LNCAP (cell line): ENCODE measurements around the gene PCDHGB3.

Experiments used
- CTCF ChIP-seq: fragments of 450-650 bp; IDR thresholded peaks from 2 replicates; pipeline ENCODE4 v1.5.1; 2017; ENCODE audit warnings: mild to moderate bottlenecking

PCDHGB3 gene

DNA sequence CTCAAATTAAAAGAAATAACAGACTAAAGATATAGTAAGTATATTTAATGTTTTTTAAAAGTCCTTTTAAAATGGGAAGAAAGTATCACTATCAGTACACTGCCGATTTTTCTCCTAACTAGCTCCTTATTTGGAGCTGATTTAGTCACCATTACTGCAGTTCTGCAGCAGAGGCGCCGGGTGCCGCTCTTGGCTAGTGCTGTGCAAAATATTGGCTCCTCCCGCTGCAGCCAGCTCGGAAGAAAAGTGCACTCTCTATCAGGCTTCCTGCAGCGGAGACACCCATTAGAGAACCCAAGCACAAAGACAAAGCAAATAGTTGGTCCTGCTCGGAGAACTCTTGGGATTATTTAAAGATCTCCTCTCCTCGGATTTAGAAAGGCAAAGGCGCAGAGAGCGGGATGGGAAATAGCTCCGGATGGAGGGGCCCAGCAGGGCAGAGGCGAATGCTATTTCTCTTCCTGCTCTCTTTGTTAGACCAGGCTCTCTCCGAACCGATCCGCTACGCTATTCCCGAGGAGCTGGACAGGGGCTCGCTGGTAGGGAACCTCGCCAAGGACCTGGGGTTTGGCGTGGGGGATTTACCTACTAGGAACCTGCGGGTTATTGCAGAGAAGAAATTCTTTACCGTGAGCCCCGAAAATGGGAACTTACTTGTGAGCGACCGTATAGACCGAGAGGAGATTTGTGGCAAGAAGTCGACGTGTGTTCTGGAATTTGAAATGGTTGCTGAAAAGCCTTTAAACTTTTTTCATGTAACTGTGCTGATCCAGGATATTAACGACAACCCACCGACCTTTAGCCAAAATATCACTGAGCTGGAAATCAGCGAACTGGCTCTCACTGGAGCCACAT, at the start of gene PCDHGB3:
Gene PCDHGB3 (plus strand): TSS at position 249 of the 855 bp plus-strand sequence. CDS start 153 bp downstream, at position 402.
- no peak for TF ChIP-seq CTCF

GRCh38 chr5:141322261-141322660, 47.8 kb upstream of the PCDHGB3 start:
- no peak for TF ChIP-seq CTCF

- TF ChIP-seq CTCF, result peak; percentile 71
These were observed 43.8 kb upstream of the PCDHGB3 start for GRCh38 chr5:141326088-141326854.

- no peak for TF ChIP-seq CTCF
These were observed 41.8 kb upstream of the PCDHGB3 start for GRCh38 chr5:141328231-141328630.

DNA sequence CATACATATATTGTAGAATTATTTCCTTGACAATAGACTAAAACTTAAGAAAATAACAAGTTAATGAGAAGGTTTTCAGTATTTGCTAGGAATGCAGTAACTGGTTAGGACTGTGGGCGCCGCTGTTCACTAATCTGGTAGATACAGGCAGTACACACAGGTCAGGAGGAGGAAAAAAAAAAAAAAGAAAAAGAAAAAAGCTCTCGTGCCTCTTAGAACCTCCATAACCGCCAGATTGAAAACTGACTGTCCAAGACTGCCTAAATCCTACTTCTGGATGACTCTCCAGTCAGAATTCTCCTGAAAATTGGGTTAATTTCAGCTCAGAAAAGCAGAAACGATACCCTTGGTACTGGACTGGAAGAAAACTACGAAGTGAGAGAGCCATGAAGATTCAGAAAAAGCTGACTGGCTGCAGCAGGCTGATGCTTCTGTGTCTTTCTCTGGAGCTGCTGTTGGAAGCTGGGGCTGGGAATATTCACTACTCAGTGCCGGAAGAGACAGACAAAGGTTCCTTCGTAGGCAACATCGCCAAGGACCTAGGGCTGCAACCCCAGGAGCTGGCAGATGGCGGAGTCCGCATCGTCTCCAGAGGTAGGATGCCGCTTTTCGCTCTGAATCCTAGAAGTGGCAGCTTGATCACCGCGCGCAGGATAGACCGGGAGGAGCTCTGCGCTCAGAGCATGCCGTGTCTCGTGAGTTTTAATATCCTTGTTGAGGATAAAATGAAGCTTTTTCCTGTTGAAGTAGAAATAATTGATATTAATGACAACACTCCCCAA, 39.6 kb upstream of the PCDHGB3 start, which contains the start of gene PCDHGA1:
Gene PCDHGA1 (plus strand): TSS at position 216 of the 782 bp plus-strand sequence.
- peak; percentile 77 for TF ChIP-seq CTCF

DNA sequence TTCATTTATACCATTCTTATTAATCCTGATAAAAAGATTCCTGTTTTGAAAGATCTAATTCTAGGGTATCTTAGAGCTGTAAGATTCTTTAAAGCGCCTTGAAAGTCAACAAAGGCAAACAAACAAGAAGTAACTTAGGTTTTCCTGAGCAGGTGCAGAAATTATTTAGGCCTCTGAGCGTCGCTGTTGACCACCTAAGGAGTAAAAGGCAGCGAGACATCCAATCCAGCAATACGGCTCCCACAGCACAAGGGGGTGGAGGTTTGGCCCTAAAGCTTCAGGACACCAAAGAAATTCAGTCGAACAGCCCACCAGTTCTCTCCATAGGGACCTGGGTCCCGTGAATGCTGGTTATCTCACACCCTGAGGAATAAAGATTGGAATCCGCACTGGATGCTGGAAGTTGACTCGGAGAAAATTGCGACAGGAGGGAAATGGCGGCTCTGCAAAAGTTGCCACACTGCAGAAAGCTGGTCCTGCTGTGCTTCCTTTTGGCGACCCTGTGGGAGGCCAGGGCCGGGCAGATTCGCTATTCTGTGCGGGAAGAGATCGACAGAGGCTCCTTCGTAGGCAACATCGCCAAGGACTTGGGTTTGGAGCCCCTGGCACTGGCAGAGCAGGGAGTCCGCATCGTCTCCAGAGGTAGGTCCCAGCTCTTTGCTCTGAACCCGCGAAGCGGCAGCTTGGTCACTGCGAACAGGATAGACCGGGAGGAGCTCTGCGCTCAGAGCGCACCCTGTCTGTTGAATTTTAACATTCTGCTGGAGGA, 31.3 kb upstream of the PCDHGB3 start, which contains the start of gene PCDHGA2:
Gene PCDHGA2 (plus strand): TSS at position 223 of the 769 bp plus-strand sequence.
- TF ChIP-seq CTCF, result peak; percentile 48
